ENCODE results near the gene CCDC178. TPM values are rescaled to one million over a fixed set of nuclear protein-coding genes. Genes with fewer than 3 reads are reported as not detected.
A peak's percentile ranks its signal among the peaks of the same experiment; 100 is the strongest.

Gene CCDC178
- total RNA-seq, 3 donors from 2014 or later, result not detected

DNA sequence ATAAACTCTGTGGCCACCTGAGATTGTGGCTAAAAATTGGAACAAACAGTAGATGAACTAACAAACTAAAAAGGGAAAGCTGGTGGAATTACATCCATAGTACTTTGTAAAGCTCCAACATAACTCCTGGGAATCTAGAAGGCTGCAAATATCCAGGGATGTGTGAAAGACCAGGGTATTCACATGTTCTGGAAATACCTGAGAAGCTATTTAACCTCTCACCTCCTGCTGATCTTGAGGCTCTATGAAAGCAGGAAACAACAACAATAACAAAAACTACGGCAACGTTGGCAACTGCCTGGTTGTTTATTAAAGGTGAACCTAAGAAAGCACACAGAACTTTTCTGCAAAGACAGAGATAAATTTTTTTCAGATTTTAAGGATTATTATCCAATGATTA, 171.3 kb downstream of the CCDC178 start:
- TF ChIP-seq, protein P1, sequence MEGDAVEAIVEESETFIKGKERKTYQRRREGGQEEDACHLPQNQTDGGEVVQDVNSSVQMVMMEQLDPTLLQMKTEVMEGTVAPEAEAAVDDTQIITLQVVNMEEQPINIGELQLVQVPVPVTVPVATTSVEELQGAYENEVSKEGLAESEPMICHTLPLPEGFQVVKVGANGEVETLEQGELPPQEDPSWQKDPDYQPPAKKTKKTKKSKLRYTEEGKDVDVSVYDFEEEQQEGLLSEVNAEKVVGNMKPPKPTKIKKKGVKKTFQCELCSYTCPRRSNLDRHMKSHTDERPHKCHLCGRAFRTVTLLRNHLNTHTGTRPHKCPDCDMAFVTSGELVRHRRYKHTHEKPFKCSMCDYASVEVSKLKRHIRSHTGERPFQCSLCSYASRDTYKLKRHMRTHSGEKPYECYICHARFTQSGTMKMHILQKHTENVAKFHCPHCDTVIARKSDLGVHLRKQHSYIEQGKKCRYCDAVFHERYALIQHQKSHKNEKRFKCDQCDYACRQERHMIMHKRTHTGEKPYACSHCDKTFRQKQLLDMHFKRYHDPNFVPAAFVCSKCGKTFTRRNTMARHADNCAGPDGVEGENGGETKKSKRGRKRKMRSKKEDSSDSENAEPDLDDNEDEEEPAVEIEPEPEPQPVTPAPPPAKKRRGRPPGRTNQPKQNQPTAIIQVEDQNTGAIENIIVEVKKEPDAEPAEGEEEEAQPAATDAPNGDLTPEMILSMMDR (IDR thresholded peaks at IDR 0.05), result no peak
- no peaks in the 10 kb centered on the region for H3K9me3 ChIP-seq
- DNase-seq, result no peak
- intact Hi-C loops (cut with DNase I, micrococcal nuclease), result no loop called here
- no peak overlapping the region for H3K4me3 ChIP-seq
- H3K36me3 ChIP-seq (ENCODE audit: low read depth), result no peaks in the 10 kb centered on the region
- H3K4me1 ChIP-seq (ENCODE audit: low read depth), result no peaks in the 10 kb centered on the region
- no peak for ATAC-seq

DNA sequence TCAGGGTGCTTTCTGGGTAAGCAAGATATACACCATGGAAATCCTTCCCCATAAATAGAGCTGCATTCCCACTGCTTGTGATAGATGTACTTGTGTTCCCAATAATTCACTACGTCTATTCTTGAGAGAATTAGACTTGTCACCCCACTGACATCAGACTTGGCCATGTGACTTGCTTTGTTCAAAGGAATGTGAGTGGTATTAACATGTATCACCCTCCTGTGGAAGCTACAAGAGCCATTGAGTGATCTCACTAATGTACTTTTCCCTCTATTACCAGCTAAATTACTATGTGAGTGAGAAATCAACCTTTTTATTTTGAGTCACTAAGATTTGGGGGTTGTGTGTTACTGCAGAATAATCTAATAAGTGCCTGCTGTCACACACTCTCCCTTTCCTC, 176.0 kb downstream of the CCDC178 start:
- Histone ChIP-seq H3K4me1 (ENCODE audit: low read depth) (no peaks in the 10 kb centered on the region), H3K36me3 (ENCODE audit: low read depth) (no peaks in the 10 kb centered on the region), H3K9me3 (no peaks in the 10 kb centered on the region), H3K4me3 (no peak overlapping the region)
- no peak for DNase-seq
- TF ChIP-seq, protein P1 (IDR thresholded peaks at IDR 0.05), result no peak
- intact Hi-C loops (cut with DNase I, micrococcal nuclease), result no loop called here
- ATAC-seq, result no peak

DNA sequence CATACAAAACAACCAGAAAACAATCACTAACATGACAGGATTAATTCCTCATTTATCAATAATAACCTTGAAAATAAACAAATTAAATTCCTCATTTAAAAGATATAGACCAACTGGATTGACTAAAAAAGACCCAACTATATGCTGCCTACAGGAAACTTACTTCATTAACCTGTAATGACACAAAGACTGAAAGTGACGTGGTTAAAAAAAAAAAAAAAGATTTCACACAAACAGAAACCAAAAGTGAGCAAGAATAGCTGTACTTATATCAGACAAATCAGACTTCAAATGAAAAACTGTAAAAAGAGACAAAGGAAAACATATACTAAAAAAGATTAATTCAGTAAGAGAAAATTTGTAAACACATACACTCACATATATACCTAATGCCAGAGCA, 201.2 kb downstream of the CCDC178 start:
- Histone ChIP-seq H3K9me3 (no peaks in the 10 kb centered on the region), H3K4me1 (ENCODE audit: low read depth) (no peaks in the 10 kb centered on the region), H3K36me3 (ENCODE audit: low read depth) (no peaks in the 10 kb centered on the region), H3K4me3 (no peak overlapping the region)
- intact Hi-C loops (cut with DNase I, micrococcal nuclease), result no loop called here
- ATAC-seq (no peak), DNase-seq (no peak)
- TF ChIP-seq, protein P1 (IDR thresholded peaks at IDR 0.05), result no peak

DNA sequence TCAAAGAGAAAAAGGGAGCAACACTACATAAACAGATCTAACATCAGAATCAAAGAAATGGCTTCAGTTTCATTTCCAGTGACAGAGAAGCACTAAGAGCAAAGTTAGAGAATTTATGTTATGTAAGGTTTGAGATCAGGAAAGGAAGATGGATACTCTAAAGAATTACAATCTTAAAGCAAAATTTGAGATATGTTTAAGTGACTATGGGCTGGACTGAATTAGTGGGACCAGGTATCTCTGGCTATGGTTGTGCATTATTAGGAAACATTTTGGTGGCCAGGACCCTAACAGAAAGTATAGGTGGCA, 208.2 kb downstream of the CCDC178 start:
- intact Hi-C loops (cut with DNase I, micrococcal nuclease), result no loop called here
- DNase-seq, result no peak
- no peaks in the 10 kb centered on the region for H3K9me3 ChIP-seq
- no peaks in the 10 kb centered on the region for H3K4me1 ChIP-seq (ENCODE audit: low read depth)
- no peak for ATAC-seq
- H3K36me3 ChIP-seq (ENCODE audit: low read depth), result no peaks in the 10 kb centered on the region
- no peak overlapping the region for H3K4me3 ChIP-seq
- TF ChIP-seq, protein P1 (IDR thresholded peaks at IDR 0.05), result no peak

DNA sequence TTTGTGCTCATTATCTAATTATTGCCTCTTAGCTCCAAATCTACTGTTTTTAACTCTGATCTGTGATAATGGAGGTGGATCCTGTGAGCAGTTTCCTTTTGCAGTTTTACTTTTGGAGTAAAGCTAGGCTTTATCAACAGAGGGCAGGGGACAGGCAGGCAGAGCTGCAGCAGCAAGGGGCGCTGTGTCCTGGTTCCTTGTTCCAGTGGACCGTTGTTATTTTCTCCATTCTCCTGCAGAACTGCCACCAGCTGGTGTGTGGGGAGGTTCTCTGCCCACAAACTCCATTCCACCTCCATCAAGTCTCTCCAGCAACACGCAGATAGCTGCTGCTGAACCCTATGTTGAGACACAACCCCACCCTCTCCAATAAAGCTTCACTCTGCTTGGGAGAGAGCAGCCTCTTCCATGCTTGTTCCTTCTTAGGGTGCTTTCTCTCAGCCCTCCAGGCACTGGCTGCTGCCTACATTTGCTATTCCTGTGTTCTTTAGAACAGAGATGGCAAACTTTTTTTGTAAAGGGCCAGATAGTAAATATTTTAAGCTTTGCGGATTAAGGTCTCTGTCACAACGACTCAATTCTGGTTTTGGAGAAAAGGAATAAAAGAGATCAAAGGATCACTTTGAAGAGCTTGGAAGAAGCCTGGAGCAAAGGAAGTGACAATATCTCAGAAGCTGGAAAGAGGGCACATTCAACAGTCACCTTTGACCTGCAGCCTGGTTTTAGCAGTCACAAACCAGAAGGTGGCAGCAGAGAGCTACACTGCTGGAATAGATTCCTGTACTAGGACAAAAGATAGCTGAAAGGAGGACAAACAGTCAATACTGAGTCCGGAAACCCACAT, 208.8 kb downstream of the CCDC178 start:
- Histone ChIP-seq H3K36me3 (ENCODE audit: low read depth) (no peaks in the 10 kb centered on the region), H3K4me3 (no peak overlapping the region), H3K9me3 (no peaks in the 10 kb centered on the region), H3K4me1 (ENCODE audit: low read depth) (no peaks in the 10 kb centered on the region)
- TF ChIP-seq, protein P1 (IDR thresholded peaks at IDR 0.05), result peak; percentile 83
- DNase-seq (peak in 2 of 3 donors; percentile 51 to 84), ATAC-seq (peak; percentile 86)
- intact Hi-C loops (cut with DNase I, micrococcal nuclease), result no loop called here
